Rectal smooth muscle tissue (tissue), 1 donor: Measurements from ENCODE around the gene CTRB2.
A peak's percentile ranks its signal among the peaks of the same experiment; 100 is the strongest.

Experiments used
- H3K27ac ChIP-seq: one replicate; pipeline ENCODE4 v1.7.0; 2013; ENCODE audit warnings: low read depth, low read length, inconsistent platforms
- H3K27me3 ChIP-seq: one replicate; pipeline ENCODE4 v1.7.0; 2013; ENCODE audit warnings: low read length; ENCODE audit not compliant: control insufficient read depth, insufficient read depth
- H3K36me3 ChIP-seq: one replicate; pipeline ENCODE4 v1.7.0; 2013; ENCODE audit warnings: low read length; ENCODE audit not compliant: control insufficient read depth, insufficient read depth
- H3K4me1 ChIP-seq: one replicate; pipeline ENCODE4 v1.7.0; 2013; ENCODE audit warnings: low read length; ENCODE audit not compliant: control insufficient read depth, insufficient read depth
- H3K4me3 ChIP-seq: one replicate; pipeline ENCODE4 v1.7.0; 2013; ENCODE audit warnings: low read length
- H3K9ac ChIP-seq: one replicate; pipeline ENCODE4 v1.7.0; 2013; ENCODE audit warnings: low read length

The CTRB2 gene

GRCh38 chr16:75238853-75239541 is 32.0 kb upstream of the CTRB2 start:
- Histone ChIP-seq H3K4me1 (peaks cover 30% of the 10 kb centered on the region), H3K36me3 (peaks cover 19% of the 10 kb centered on the region), H3K27ac (peak overlapping the region; percentile 73), H3K9ac (no peak overlapping the region), H3K27me3 (no peaks in the 10 kb centered on the region), H3K4me3 (no peak overlapping the region)

DNA sequence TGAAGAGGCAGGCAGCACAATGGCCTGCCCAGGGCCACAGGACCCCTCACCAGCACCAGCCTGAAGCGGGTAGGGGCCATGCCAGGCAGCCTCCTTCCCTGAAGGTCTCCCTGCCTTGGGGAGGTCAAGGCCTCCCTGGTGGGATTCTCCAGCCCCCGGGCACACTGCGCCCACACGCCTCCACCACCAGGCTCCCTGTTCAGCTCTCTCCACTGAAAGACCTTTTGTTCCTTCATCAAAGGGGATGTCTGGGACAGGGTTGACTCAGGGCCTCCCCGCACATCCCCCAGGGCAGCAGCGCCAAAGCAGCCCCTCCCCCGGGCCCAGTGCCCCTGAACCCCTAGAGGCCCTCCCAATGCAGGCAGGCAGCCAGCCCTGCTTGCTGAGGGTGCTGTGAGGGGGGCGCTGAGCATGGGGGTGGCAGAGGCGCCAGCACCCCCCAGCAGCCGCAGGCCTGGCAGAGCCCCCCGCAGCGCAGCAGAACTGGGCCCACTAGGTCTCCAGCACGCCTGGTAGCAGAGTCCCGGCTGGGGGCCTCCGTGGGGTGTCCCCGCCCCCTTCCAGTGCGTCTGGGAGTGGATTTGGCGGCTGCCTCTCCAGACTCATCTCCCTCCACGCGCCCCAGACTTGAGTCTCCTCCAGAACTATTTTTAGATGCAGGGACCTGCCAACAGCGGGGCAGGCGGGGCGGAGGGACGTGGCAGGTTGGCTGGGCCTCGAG is 31.3 kb upstream of the CTRB2 start:
- Histone ChIP-seq H3K27me3 (no peaks in the 10 kb centered on the region), H3K4me1 (peaks cover 27% of the 10 kb centered on the region), H3K27ac (peak overlapping the region; percentile 73), H3K36me3 (peaks cover 19% of the 10 kb centered on the region), H3K9ac (no peak overlapping the region), H3K4me3 (no peak overlapping the region)

DNA sequence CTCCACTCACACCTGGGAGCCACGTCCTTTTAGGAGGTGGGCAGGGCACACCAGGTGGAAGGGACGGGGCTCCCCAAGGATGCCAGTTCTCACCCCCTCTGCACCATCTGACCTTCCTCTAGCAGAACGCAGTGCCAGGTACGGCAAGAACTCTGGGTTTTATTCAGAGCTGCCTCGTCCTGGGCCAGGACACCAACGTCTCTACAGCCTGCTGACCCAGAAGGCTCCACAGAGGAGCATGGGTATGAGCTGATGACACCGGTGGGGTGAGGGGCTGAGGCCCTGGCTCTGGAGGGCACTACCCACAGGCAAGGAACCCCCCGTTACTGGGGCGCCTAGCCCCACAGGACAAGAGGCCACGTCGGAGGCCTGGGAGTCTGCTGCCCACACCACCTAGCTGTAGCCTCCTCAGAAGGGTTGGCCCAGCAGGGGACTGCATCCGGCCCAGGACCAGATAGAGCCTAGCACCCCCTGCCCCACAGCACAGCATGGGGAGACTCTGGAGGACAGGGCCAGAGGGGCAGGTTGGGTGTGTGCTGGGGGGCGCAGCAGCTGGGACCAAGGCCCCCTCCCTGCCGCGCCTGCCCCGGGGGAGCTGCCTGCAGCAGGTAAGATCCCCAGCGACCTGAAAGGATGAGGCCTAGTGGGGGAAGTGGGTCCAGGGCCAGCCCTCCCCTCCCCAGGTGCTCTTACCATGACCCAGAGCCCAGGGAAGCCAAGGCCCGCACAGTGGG is 30.6 kb upstream of the CTRB2 start:
- no peak overlapping the region for H3K9ac ChIP-seq
- H3K4me1 ChIP-seq, result peaks cover 27% of the 10 kb centered on the region
- no peak overlapping the region for H3K4me3 ChIP-seq
- no peaks in the 10 kb centered on the region for H3K27me3 ChIP-seq
- H3K36me3 ChIP-seq, result peaks cover 18% of the 10 kb centered on the region
- peak overlapping the region; percentile 73 for H3K27ac ChIP-seq

DNA sequence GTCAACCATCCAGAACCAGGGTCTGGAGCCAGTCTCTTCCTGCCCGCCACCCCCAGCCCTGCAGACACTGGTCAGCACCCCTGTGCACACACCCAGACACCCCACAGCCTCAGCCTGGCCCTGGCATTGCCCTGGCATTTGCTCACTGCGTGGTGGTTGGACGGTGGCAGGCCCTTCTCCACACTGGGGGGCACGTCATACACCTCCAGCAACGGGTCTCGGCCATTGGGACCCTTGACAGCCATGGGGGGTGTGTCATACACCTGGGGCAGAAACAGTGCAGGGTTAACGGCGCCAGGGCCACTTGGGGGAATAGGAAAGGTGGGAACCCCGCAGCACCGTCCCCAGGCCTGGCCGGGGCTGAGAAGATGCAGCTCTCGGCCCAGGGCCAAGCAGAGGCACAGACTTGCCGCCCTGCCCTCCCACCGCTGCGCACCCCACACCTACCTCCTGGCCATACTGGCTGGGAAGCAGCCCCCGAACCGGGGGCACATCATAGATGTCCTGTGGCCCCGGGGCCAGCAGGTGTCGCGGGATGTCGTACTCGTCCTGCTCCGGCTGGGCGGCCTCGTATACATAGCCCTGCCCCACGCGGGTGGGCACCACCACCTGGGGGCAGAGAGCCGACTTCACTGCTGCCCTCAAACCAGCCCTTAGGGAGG is 29.9 kb upstream of the CTRB2 start:
- peaks cover 27% of the 10 kb centered on the region for H3K4me1 ChIP-seq
- H3K4me3 ChIP-seq, result no peak overlapping the region
- H3K27ac ChIP-seq, result no peak overlapping the region
- H3K36me3 ChIP-seq, result peaks cover 12% of the 10 kb centered on the region
- no peak overlapping the region for H3K9ac ChIP-seq
- no peaks in the 10 kb centered on the region for H3K27me3 ChIP-seq

- H3K36me3 ChIP-seq, result peaks cover 9% of the 10 kb centered on the region
- no peaks in the 10 kb centered on the region for H3K27me3 ChIP-seq
- peaks cover 27% of the 10 kb centered on the region for H3K4me1 ChIP-seq
- no peak overlapping the region for H3K9ac ChIP-seq
- no peak overlapping the region for H3K4me3 ChIP-seq
- H3K27ac ChIP-seq, result no peak overlapping the region
Observed at GRCh38 chr16:75236232-75236631, 29.3 kb upstream of the CTRB2 start.

DNA sequence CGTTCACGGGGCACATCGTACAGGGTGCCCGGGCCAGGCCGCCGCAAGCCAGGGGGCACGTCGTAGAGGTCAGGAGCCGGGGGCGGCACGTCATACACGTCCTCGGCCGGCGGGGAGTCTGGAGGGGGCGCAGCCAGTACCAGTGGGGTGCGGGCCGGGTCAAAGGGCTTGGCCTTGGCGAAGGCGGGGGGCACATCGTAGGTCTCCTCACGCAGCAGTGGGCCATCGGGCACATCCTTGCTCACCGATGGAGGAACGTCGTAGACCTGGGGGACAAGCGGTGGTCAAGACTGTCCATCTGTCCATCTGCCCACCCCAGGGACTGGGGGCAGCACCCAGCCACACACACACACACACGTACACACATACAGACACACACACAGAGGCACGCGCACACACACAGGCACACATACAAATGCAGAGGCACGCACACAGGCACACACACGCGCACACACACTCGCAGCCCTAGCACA is 28.8 kb upstream of the CTRB2 start:
- Histone ChIP-seq H3K27me3 (no peaks in the 10 kb centered on the region), H3K4me3 (no peak overlapping the region), H3K27ac (no peak overlapping the region), H3K9ac (no peak overlapping the region), H3K4me1 (peaks cover 27% of the 10 kb centered on the region), H3K36me3 (peaks cover 5% of the 10 kb centered on the region)

GRCh38 chr16:75234856-75235696 is 28.1 kb upstream of the CTRB2 start:
- no peak overlapping the region for H3K4me3 ChIP-seq
- H3K36me3 ChIP-seq, result peaks cover 3% of the 10 kb centered on the region
- no peak overlapping the region for H3K9ac ChIP-seq
- peaks cover 27% of the 10 kb centered on the region for H3K4me1 ChIP-seq
- H3K27ac ChIP-seq, result no peak overlapping the region
- no peaks in the 10 kb centered on the region for H3K27me3 ChIP-seq

DNA sequence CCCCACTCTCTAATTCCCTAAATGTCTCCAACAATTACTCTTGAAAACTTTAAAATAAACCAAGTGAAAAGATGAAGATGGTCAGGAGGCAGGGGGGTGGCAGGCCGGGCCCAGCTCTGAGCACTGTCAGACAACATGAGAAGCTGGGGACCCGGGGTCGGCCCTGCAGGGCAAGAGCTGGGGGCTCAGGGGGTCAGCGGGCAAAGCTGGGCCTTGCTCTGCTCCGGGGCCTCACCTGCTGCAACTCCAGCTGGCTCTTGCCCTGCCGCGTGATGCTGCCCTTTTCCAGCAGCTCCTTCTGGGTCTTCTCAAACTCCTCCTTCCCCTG is 26.6 kb upstream of the CTRB2 start:
- Histone ChIP-seq H3K4me3 (no peak overlapping the region), H3K4me1 (peaks cover 13% of the 10 kb centered on the region), H3K27me3 (no peaks in the 10 kb centered on the region), H3K36me3 (peaks cover 7% of the 10 kb centered on the region), H3K9ac (no peak overlapping the region), H3K27ac (peak overlapping the region; percentile 14)

DNA sequence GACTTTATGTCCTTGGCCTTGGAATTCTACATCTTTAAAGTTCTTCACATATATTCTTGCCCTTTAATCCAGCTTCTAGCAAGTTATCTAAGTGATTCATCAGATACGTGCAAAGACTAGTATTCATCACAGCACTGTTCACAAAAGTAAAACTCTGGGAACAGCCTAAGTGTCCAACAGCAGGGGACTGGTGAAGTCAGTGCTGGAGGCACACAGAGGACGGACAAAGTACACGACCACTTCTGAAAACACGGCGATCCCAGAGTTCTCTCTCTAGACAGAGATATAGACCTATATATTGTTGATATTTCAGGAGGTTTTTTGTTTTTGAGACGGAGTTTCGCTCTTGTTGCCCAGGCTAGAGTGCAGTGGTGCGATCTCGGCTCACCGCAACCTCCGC is 24.6 kb upstream of the CTRB2 start:
- Histone ChIP-seq H3K4me3 (no peak overlapping the region), H3K27me3 (no peaks in the 10 kb centered on the region), H3K4me1 (peaks cover 4% of the 10 kb centered on the region), H3K36me3 (peaks cover 7% of the 10 kb centered on the region), H3K9ac (no peak overlapping the region), H3K27ac (no peak overlapping the region)

DNA sequence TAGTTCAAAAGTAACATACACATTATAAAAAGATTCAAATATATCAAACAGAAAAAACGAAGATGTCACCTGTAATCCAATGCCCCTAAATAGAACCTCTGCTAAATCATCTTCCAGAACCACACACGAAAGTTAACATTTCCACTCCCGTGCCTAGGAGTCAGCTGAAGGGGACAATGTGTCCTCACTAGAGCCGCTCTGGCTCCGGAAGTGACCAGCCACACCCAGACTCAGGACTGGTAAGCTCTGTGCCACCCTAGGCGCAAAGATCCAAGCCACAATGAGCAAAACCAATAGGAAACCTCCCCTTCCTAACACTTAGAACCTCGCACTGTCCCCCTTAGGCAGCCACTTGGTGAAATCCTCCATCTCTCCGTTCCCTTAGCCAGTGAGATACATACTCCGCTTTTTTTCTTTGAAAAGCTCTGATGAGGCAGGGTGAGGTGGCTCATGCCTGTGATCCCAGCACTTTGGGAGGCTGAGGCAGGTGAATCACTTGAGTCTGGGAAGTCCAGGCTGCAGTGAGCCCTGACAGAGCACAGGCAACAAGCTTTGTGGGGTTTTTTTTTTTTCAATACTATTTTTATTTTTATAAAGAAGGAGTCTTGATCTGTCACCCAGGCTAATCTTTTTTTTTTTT is 23.6 kb upstream of the CTRB2 start:
- peaks cover 7% of the 10 kb centered on the region for H3K36me3 ChIP-seq
- peaks cover 4% of the 10 kb centered on the region for H3K4me1 ChIP-seq
- H3K4me3 ChIP-seq, result no peak overlapping the region
- H3K27ac ChIP-seq, result no peak overlapping the region
- no peaks in the 10 kb centered on the region for H3K27me3 ChIP-seq
- H3K9ac ChIP-seq, result no peak overlapping the region

GRCh38 chr16:75229172-75230031 is 22.4 kb upstream of the CTRB2 start:
- H3K4me1 ChIP-seq, result peaks cover 3% of the 10 kb centered on the region
- no peak overlapping the region for H3K27ac ChIP-seq
- no peak overlapping the region for H3K4me3 ChIP-seq
- H3K27me3 ChIP-seq, result no peaks in the 10 kb centered on the region
- peaks cover 4% of the 10 kb centered on the region for H3K36me3 ChIP-seq
- no peak overlapping the region for H3K9ac ChIP-seq
